ENCODE measurements around the gene PCGF2.

The PCGF2 gene

GRCh38 chr17:38724337-38724988, 23.7 kb downstream of the PCGF2 start:
- Histone ChIP-seq H3K9me3 (replicated peaks; ENCODE audit: insufficient read depth, low read length) (no peaks in the 10 kb centered on the region), H4K20me1 (ENCODE audit: insufficient read depth, low read length) (no peaks in the 10 kb centered on the region), H3K4me3 (ENCODE audit: low read length) (no peak overlapping the region), H3F3A (ENCODE audit: insufficient read depth, low read length) (peaks cover 15% of the 10 kb centered on the region), H3K27me3 (replicated peaks; ENCODE audit: insufficient read depth, low read length) (no peaks in the 10 kb centered on the region), H3K79me2 (ENCODE audit: low read length) (no peaks in the 10 kb centered on the region), H2AFZ (ENCODE audit: low read length) (no peak overlapping the region), H3K9me2 (replicated peaks; ENCODE audit: insufficient read depth, low read length) (no peaks in the 10 kb centered on the region), H3K36me3 (replicated peaks; ENCODE audit: insufficient read depth, low read length) (no peaks in the 10 kb centered on the region), H3K4me1 (ENCODE audit: low read length) (no peaks in the 10 kb centered on the region), H3K9ac (ENCODE audit: low read length) (no peak overlapping the region), H3K27ac (ENCODE audit: low read length) (no peak overlapping the region), H3K4me2 (ENCODE audit: low read depth, low read length) (no peak overlapping the region)
- DNase-seq, result no peak
- TF ChIP-seq EZH2phosphoT487 (IDR thresholded peaks at IDR 0.05; ENCODE audit: low read length), result no peak
- no peak for TF ChIP-seq EZH2 (optimal IDR thresholded peaks at IDR 0.05; ENCODE audit: low read depth, low read length)
- no peak for TF ChIP-seq CTCF (IDR thresholded peaks at IDR 0.05; ENCODE audit: low read length)

GRCh38 chr17:38721802-38722201, 26.3 kb downstream of the PCGF2 start:
- no peaks in the 10 kb centered on the region for H3F3A ChIP-seq (ENCODE audit: insufficient read depth, low read length)
- no peak overlapping the region for H2AFZ ChIP-seq (ENCODE audit: low read length)
- H3K36me3 ChIP-seq (replicated peaks; ENCODE audit: insufficient read depth, low read length), result no peaks in the 10 kb centered on the region
- H3K4me3 ChIP-seq (ENCODE audit: low read length), result no peak overlapping the region
- H3K9ac ChIP-seq (ENCODE audit: low read length), result no peak overlapping the region
- TF ChIP-seq CTCF (IDR thresholded peaks at IDR 0.05; ENCODE audit: low read length) (no peak), EZH2phosphoT487 (IDR thresholded peaks at IDR 0.05; ENCODE audit: low read length) (no peak), EZH2 (optimal IDR thresholded peaks at IDR 0.05; ENCODE audit: low read depth, low read length) (no peak)
- H3K79me2 ChIP-seq (ENCODE audit: low read length), result no peaks in the 10 kb centered on the region
- H3K27ac ChIP-seq (ENCODE audit: low read length), result no peak overlapping the region
- DNase-seq, result no peak
- no peaks in the 10 kb centered on the region for H3K9me2 ChIP-seq (replicated peaks; ENCODE audit: insufficient read depth, low read length)
- H3K9me3 ChIP-seq (replicated peaks; ENCODE audit: insufficient read depth, low read length), result no peaks in the 10 kb centered on the region
- no peaks in the 10 kb centered on the region for H3K4me1 ChIP-seq (ENCODE audit: low read length)
- no peaks in the 10 kb centered on the region for H4K20me1 ChIP-seq (ENCODE audit: insufficient read depth, low read length)
- H3K27me3 ChIP-seq (replicated peaks; ENCODE audit: insufficient read depth, low read length), result no peaks in the 10 kb centered on the region
- H3K4me2 ChIP-seq (ENCODE audit: low read depth, low read length), result no peak overlapping the region

GRCh38 chr17:38720941-38721340, 27.2 kb downstream of the PCGF2 start:
- Histone ChIP-seq H3K4me3 (ENCODE audit: low read length) (no peak overlapping the region), H3K27me3 (replicated peaks; ENCODE audit: insufficient read depth, low read length) (no peaks in the 10 kb centered on the region), H3K79me2 (ENCODE audit: low read length) (no peaks in the 10 kb centered on the region), H3K4me2 (ENCODE audit: low read depth, low read length) (no peak overlapping the region), H2AFZ (ENCODE audit: low read length) (no peak overlapping the region), H3K9ac (ENCODE audit: low read length) (no peak overlapping the region), H3K36me3 (replicated peaks; ENCODE audit: insufficient read depth, low read length) (no peaks in the 10 kb centered on the region), H3F3A (ENCODE audit: insufficient read depth, low read length) (no peaks in the 10 kb centered on the region), H3K4me1 (ENCODE audit: low read length) (no peaks in the 10 kb centered on the region), H4K20me1 (ENCODE audit: insufficient read depth, low read length) (no peaks in the 10 kb centered on the region), H3K9me2 (replicated peaks; ENCODE audit: insufficient read depth, low read length) (no peaks in the 10 kb centered on the region), H3K9me3 (replicated peaks; ENCODE audit: insufficient read depth, low read length) (no peaks in the 10 kb centered on the region), H3K27ac (ENCODE audit: low read length) (no peak overlapping the region)
- TF ChIP-seq EZH2phosphoT487 (IDR thresholded peaks at IDR 0.05; ENCODE audit: low read length) (no peak), CTCF (IDR thresholded peaks at IDR 0.05; ENCODE audit: low read length) (no peak), EZH2 (optimal IDR thresholded peaks at IDR 0.05; ENCODE audit: low read depth, low read length) (no peak)
- no peak for DNase-seq
